NCI-H226 (cell line): ENCODE data around the gene WASHC4.
"Not testable (repeated sequence)": the region's sequence is repeated elsewhere in the genome, so short reads cannot be mapped to it uniquely, and the experiment has no call there.

Experiments
- DNase-seq: peaks from one replicate; pipeline ENCODE4 v3.0.0-alpha.2; 2015

Gene WASHC4

DNA sequence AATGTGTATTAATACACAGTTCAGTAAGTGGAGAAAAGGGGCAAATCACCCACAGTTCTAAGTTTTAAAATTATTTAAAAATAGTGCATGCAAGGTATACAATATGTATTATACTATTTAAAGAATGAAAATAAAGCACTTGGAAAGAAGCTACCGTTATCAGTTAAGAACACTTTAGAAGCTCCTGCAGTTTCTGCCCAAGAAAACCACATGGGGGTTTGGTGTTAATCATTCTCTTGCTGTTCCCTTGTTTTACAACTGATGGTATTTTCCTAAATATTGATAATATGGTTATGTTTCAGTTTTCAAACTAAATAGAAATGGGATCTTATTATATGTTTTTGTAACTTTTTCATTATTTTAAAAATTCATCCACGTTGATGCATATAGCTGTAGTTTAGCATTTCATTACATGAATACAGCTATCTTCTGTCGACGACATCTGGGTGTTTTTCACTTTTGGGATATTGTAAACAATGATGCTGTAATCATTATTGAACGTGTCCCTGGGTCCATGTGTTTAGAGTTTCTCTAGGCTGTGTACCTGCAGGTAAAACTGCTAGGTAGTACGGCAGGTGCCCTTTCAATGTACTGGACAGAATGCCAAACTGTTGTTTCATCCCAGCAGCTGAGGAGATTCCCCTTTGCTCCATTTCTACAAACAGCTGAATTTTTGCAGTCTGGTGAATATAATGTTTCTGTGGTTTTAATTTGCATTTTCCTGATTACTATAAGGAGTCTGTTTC is 64.3 kb downstream of the WASHC4 start:
- no peak for DNase-seq

- DNase-seq, result no peak
These were observed 68.0 kb downstream of the WASHC4 start for GRCh38 chr12:105175397-105175990.

DNA sequence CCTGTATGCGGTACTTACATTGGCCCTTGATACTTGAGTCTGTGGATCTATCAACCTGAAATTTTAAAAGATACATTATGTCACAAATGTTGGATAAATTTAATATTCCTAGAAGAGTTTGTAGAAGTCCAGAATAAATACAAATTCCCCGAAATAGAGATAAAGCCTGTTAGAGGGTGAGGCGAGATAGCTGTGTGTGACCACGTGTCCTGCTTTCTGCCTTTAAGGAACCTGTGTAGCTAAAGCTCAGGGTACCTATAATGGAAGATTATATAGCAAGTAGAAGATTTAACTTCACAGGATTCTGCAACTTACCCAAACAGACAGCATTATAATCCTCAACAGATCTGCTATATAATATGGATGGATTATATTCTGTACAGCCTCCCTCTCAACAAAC is 69.7 kb downstream of the WASHC4 start:
- DNase-seq, result no peak

GRCh38 chr12:105179114-105179513 is 71.6 kb downstream of the WASHC4 start:
- not testable (repeated sequence) for DNase-seq

DNA sequence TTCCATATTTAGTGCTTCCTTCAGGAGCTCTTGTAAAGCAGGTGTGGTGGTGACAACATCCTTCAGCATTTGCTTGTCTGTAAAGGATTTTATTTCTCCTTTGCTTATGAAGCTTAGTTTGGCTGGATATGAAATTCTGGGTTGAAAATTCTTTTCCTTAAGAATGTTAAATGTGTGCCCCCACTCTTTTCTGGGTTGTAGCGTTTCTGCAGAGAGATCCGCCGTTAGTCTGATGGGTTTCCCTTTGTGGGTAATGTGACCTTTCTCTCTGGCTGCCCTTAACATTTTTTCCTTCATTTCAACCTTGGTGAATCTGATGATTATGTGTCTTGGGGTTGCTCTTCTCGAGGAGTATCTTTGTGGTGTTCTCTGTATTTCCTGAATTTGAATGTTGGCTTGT is 75.9 kb downstream of the WASHC4 start:
- DNase-seq, result not testable (repeated sequence)

DNA sequence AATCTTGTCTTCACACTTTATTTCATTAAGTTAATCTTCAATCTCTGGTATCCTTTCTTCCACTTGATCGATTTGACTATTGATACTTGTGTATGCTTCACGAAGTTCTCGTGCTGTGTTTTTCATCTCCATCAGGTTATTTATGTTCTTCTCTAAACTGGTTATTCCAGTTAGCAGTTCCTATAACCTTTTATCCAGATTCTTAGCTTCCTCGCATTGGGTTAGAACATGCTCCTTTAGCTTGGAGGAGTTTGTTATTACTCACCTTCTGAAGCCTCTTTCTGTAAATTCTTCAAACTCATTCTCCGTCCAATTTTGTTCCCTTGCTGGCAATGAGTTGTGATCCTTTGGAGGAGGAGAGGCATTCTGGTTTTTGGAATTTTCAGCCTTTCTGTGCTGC is 76.4 kb downstream of the WASHC4 start:
- DNase-seq, result not testable (repeated sequence)

DNA sequence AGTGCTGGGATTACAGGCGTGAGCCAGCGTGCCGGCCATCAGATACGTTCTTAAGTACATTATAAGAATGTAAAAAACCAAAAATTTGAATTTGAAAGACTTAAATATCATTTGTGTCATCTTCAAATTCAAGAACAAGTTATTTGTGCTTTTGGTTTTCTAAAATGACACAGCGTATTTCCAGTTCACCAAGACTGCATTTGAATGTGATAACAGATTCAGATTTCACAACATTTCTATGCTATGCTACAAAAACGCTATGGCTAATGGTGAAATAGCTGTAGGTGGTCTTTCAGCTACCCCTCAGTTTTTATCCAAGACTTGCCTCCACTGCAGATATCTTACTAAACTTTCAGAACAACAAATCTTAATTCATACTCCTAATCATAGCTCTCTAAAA is 81.8 kb downstream of the WASHC4 start:
- no peak for DNase-seq

DNA sequence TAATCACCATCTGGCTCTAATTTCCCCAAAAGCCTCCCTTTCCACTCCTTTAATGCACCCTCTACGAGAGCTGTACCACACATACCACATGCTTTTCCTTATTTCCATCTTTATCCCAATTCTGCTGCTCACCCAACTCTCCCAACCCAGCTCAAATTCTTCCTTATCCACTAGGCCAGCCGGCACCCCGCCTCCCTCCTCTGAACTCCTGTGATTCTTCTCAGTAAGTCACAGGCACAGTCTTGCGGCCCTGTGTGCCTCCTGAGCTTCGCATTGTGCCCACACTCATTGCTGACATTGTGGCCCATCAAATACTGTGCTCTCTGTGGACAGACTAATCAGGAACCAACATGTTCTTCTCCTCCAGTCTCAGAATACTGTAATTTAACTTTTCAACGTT is 83.0 kb downstream of the WASHC4 start:
- DNase-seq, result no peak

- no peak for DNase-seq
These were observed 85.2 kb downstream of the WASHC4 start for GRCh38 chr12:105192624-105193225.

DNA sequence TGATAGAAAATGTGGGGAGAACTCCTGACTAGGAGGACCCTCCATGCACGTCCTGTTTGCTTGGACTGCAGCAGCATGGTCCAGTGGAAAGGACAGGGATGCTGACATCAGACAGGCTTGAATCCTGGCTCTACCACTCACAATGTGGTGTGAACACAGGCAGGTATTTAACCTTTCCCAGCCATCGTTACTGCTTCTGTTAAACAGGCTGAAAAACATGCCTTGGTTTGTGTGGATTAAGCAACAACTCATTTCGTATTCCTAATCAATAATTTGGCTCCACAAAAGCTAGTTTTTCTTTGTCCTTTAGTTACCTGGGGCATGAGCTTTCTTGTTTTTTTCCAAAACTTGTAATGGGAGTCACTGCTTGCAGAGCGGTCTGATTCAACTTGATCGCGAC is 87.4 kb downstream of the WASHC4 start:
- DNase-seq, result no peak

DNA sequence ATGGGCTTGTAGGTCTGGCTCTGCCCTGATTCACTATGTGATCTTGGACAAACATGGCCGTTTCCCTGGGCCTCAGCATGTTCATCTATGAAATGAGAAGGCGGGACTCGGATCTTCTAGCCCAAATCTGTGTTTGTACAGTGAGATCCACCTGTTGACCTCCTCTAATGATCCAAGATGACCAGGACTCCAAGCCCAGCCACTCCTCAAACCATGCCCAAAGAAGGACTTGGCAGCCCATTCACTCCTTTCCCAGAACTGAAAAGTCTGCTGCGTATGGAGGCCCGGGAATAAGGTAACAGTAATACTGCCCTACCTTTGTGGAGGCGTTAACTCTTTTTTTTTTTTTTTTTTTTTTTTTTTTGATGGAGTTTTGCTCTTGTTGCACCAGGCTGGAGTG is 88.6 kb downstream of the WASHC4 start:
- DNase-seq, result no peak

- DNase-seq, result no peak
These were observed 91.4 kb downstream of the WASHC4 start for GRCh38 chr12:105198961-105199360.

GRCh38 chr12:105200385-105200784 is 92.9 kb downstream of the WASHC4 start:
- DNase-seq, result no peak

DNA sequence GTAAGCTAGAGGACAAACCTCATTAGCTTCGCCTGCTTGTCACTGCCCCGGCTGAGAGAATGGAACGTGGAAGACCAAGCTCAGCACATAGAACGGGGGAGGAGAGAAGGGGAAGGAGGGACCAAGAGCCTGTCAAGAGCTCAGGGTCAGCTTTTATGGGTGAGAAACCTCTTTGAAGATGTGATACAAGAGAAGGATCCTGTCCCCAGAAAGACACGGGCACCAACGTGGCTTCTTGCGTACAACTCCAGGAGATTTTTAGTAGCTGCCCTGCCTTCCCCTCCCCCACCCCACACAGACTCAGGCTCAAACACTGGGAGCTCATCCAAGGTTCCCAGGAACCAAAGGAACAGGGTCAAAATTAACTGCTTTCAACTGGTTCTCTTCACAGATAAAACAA is 93.8 kb downstream of the WASHC4 start:
- no peak for DNase-seq

DNA sequence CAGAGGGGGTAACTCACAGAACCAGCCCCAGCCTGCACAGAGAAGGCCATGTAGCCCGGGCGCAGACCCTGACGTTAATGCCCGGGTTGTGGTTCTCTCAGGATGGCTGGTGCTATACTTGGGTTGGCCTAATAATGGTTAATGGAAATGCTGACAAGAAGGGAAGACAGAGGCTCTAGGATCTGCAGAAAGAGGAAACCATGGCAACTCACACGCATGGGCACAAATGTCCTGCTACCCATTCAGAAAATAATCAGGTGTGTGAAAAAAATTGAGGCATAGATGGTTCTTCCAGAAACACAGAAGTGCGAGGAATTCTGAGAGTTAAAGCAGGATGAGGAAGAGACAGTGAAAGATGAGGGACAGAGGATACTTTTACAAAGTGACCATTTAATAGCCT is 94.7 kb downstream of the WASHC4 start:
- no peak for DNase-seq

- no peak for DNase-seq
These were observed 96.6 kb downstream of the WASHC4 start for GRCh38 chr12:105204127-105204526.

DNA sequence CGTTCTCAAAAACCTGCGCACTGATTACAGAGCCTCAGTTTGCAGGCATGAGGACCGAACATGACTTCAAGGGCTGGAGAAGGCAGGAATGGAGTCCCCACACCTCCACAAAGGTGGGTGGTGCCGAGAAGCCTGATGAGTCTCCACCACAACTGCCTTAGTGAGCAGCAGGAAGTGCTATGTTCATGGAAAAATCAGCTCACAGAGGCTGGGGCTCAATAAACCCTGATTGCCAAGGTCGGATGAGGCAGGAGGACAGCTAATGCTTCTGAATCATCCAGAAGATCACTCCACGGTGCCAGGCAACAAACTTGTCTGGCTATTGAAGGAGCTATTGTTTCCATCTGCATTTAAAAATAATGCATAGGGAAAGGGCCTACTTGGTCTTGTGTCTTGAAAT is 97.4 kb downstream of the WASHC4 start:
- peak; percentile 41 for DNase-seq

- DNase-seq, result no peak
These were observed 98.0 kb downstream of the WASHC4 start for GRCh38 chr12:105205322-105206048.

GRCh38 chr12:105206686-105207374 is 99.3 kb downstream of the WASHC4 start:
- DNase-seq, result no peak

DNA sequence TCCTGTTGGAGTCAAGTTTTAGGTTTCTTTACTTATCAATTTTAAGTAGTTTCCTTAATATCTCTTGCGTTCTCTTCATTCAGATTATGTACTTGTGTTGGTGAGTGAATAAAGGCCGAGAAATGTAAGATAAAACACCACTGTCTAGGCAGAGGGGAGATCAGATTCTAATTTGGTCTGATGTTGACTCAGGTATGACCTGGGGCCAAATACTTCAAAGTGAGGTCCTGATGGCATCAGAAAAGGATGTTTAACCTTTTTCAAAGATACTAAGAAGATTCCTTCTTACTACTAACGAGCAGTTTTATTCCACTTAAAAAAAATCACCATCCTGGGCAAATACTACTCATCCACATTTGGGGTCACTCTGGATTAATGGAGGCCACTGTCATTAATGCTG is 101.6 kb downstream of the WASHC4 start:
- DNase-seq, result no peak

- peak; percentile 59 for DNase-seq
These were observed 104.9 kb downstream of the WASHC4 start for GRCh38 chr12:105212438-105212837.

- peak; percentile 24 for DNase-seq
These were observed 106.6 kb downstream of the WASHC4 start for GRCh38 chr12:105214148-105214547.
